Measurements from ENCODE around the gene DAGLA. TPM values are rescaled to one million over a fixed set of nuclear protein-coding genes. Genes with fewer than 3 reads are reported as not detected.

The DAGLA gene
- total RNA-seq, 1 donor from 2014 or later: 1.1 TPM

GRCh38 chr11:61666684-61667297 lies 13.4 kb upstream of the DAGLA start:
- Histone ChIP-seq H3K4me2 (no peak overlapping the region), H3K27ac (no peak overlapping the region), H3F3A (ENCODE audit: low read depth) (peaks cover 4% of the 10 kb centered on the region), H4K20me1 (ENCODE audit: low read depth) (no peaks in the 10 kb centered on the region), H3K36me3 (no peaks in the 10 kb centered on the region), H3K9ac (no peak overlapping the region), H3K4me1 (no peaks in the 10 kb centered on the region), H3K79me2 (ENCODE audit: low read depth) (no peaks in the 10 kb centered on the region), H3K27me3 (no peaks in the 10 kb centered on the region), H2AFZ (replicated peaks) (no peak overlapping the region), H3K9me3 (ENCODE audit: low read depth) (no peaks in the 10 kb centered on the region), H3K4me3 (no peak overlapping the region)
- Mint-ChIP-seq H3K36me3 (no peaks in the 10 kb centered on the region), H3K4me3 (no peak overlapping the region), H3K4me1 (peaks cover 4% of the 10 kb centered on the region), H3K27me3 (ENCODE audit: insufficient read depth, low read depth) (peaks cover 6% of the 10 kb centered on the region), H3K9me3 (no peaks in the 10 kb centered on the region), H3K27ac (no peak overlapping the region)
- no peak for DNase-seq (ENCODE audit: low spot score)
- TF ChIP-seq EZH2 (IDR thresholded peaks at IDR 0.05) (no peak), EZH2phosphoT487 (IDR thresholded peaks at IDR 0.05) (no peak), CTCF (IDR thresholded peaks at IDR 0.05) (no peak)

DNA sequence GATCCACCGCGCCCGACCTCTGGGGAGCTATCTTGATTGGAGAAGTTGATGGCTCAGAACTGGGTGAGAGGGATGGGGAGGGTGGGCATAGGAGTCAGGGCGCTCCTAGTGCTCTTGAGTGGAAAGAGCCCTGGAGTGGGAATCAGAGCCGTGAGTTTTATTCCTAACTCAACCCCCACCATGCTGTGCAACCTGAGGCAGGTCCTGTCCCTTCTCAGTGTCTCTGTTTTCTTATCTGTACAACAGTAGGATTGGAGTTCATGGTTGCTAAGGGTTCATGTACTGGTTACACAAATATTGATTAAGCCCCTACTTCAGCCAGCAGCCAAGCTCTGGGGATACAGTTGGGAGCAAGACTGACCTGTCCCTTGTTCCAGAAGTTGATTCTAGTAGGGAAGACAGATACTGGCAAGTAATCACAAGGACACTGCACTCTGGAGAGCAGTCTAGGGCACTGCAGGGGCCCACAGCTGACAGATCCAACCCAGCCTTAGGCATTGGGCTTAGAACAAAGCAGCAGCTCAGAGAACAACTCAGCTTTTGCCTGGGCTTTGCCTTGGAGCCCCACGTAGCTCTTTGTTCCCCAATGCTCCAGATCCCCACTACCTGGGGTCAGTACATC lies 12.4 kb upstream of the DAGLA start:
- peaks cover 4% of the 10 kb centered on the region for H3K4me1 Mint-ChIP-seq
- TF ChIP-seq CTCF (IDR thresholded peaks at IDR 0.05) (no peak), EZH2 (IDR thresholded peaks at IDR 0.05) (no peak), EZH2phosphoT487 (IDR thresholded peaks at IDR 0.05) (no peak)
- Histone ChIP-seq H3K4me1 (no peaks in the 10 kb centered on the region), H4K20me1 (ENCODE audit: low read depth) (no peaks in the 10 kb centered on the region), H3K27ac (no peak overlapping the region), H3F3A (ENCODE audit: low read depth) (peaks cover 4% of the 10 kb centered on the region), H2AFZ (replicated peaks) (no peak overlapping the region), H3K4me3 (no peak overlapping the region), H3K27me3 (no peaks in the 10 kb centered on the region), H3K4me2 (no peak overlapping the region), H3K36me3 (no peaks in the 10 kb centered on the region), H3K9me3 (ENCODE audit: low read depth) (no peaks in the 10 kb centered on the region), H3K79me2 (ENCODE audit: low read depth) (no peaks in the 10 kb centered on the region), H3K9ac (no peak overlapping the region)
- DNase-seq (ENCODE audit: low spot score): peak; percentile 42
- H3K36me3 Mint-ChIP-seq: no peaks in the 10 kb centered on the region
- no peaks in the 10 kb centered on the region for H3K9me3 Mint-ChIP-seq
- H3K27ac Mint-ChIP-seq: no peak overlapping the region
- peaks cover 6% of the 10 kb centered on the region for H3K27me3 Mint-ChIP-seq (ENCODE audit: insufficient read depth, low read depth)
- no peak overlapping the region for H3K4me3 Mint-ChIP-seq

- H3K4me1 Mint-ChIP-seq: peaks cover 4% of the 10 kb centered on the region
- H3K79me2 ChIP-seq (ENCODE audit: low read depth): no peaks in the 10 kb centered on the region
- no peak for TF ChIP-seq CTCF (IDR thresholded peaks at IDR 0.05)
- no peak for TF ChIP-seq EZH2 (IDR thresholded peaks at IDR 0.05)
- TF ChIP-seq EZH2phosphoT487 (IDR thresholded peaks at IDR 0.05): no peak
Observed at GRCh38 chr11:61669417-61669816, 10.8 kb upstream of the DAGLA start.

More at GRCh38 chr11:61669417-61669816, 10.8 kb upstream of the DAGLA start:
- H3K9me3 Mint-ChIP-seq: no peaks in the 10 kb centered on the region
- DNase-seq (ENCODE audit: low spot score): no peak
- no peaks in the 10 kb centered on the region for H3K36me3 Mint-ChIP-seq
- no peak overlapping the region for H3K27ac Mint-ChIP-seq
- no peak overlapping the region for H3K9ac ChIP-seq
- H3K9me3 ChIP-seq (ENCODE audit: low read depth): no peaks in the 10 kb centered on the region
- peaks cover 12% of the 10 kb centered on the region for H3K27me3 Mint-ChIP-seq (ENCODE audit: insufficient read depth, low read depth)
- H3K4me3 ChIP-seq: no peak overlapping the region
- H3K27ac ChIP-seq: no peak overlapping the region
- H4K20me1 ChIP-seq (ENCODE audit: low read depth): no peaks in the 10 kb centered on the region
- no peaks in the 10 kb centered on the region for H3K36me3 ChIP-seq
- H3K4me1 ChIP-seq: peaks cover under 1% of the 10 kb centered on the region
- H3K27me3 ChIP-seq: no peaks in the 10 kb centered on the region
- no peak overlapping the region for H2AFZ ChIP-seq (replicated peaks)
- H3F3A ChIP-seq (ENCODE audit: low read depth): peaks cover 4% of the 10 kb centered on the region
- no peak overlapping the region for H3K4me3 Mint-ChIP-seq
- no peak overlapping the region for H3K4me2 ChIP-seq

Data from neural progenitor cell (in vitro differentiated cells).